NCI-H69 (cell line): ENCODE results near the gene CD40.
"Not testable (repeated sequence)": the region's sequence is repeated elsewhere in the genome, so short reads cannot be mapped to it uniquely, and the experiment has no call there.

Source experiments
- DNase-seq: peaks from one replicate; lab custom pipeline; 2025; lab: John Stamatoyannopoulos, UW

The CD40 gene

DNA sequence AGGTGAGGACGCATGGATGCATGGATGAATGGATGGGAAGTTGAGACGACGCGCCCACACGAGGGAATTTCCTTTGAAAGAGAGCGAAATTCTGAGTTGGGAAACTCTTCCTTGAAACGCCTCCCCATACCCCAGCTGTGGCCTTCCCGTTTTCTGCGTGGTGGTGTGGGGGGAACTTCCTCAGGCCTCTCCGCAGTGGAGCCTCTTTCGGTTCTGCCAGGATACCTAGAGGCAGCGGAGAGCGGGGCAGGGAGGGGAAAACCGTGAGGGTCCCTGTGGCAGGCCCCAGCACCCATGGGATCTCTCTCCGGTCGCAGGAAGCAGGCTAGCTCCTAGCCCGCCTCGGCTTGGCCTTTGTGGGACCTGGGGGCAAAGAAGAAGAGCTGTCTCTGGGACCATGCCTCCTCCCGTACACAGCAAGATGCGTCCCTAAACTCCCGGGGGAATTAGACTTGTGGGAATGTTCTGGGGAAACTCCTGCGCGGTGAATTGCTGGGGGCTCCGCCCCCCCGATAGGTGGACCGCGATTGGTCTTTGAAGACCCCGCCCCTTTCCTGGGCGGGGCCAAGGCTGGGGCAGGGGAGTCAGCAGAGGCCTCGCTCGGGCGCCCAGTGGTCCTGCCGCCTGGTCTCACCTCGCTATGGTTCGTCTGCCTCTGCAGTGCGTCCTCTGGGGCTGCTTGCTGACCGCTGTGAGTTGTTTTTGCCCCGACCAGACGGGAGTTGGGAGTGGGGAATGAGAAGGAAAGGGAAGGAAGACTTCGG lies at the start of gene CD40:
Gene CD40, plus strand, starts transcription at position 611 of the 764 bp plus-strand sequence. Its CDS starts 30 bp downstream, at position 641.
- DNase-seq: peak; percentile 20

DNA sequence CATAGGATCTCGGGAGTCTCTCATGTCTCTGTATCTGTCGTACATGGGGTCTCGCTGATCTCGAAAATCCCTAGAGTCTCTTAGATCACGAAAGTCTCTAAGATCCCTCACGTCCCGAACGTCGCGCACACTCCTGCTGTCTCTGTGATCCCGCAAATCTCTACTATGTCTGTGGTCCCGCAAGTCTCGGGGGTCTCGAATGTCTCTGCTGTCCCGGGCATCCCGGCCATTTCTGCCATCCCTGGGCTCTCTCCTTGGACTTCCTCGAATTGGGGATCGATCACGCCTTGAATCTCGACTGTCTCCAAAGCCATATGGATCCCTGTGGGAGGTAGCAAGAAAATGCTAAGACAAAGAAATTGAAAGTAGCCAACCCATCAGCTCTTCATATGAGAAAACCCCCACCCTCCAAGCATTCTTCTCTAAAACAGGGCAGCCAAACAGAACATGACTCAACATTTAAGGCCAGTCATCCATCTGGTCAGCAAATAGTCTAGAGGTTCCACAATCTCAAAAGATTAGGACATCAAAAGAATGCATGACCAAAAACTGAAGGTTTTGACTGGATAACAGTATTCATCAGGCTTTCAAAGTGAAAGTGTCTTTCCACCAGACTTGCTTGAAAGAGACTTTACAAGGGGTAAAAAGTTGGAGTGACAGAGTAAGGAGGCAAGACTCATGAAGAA lies 47.8 kb upstream of the CD40 start:
- DNase-seq: no peak

DNA sequence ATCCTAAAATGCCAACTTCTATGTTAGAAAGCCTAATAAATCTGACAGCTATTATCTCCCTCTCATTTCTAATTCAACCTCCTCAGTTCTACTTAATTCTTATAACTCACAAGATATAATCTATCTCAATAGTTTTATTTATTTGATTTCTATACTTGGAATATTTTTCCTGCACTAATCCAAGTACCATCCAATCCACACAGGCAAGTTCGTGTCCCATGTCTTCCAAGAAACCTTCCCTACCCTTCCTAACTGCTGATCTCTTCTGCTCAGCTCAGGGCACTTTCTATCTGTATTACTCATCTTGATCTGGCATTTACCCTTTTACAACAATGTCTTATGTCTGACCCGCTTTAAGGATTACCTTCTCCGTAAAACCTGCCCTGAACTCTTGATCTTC lies 46.5 kb upstream of the CD40 start:
- DNase-seq: no peak

DNA sequence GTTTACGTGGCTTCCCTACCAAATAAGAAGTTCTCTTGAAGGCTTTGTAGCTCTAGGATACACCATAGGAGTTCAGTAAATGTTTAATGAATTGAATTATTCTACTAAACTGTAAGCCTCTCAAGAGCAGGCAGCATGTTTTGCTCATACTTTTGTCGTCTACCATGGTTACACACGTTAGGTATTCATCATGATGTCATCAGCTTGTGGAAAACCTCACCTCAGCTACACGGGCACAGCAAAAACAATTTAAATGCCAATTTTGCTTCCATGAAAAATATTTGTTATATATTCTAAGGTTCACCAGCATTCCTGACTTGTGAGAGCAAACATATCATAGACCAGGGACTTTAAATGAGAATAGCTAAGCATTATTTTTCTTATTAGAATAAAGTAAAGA lies 45.1 kb upstream of the CD40 start:
- DNase-seq: no peak

DNA sequence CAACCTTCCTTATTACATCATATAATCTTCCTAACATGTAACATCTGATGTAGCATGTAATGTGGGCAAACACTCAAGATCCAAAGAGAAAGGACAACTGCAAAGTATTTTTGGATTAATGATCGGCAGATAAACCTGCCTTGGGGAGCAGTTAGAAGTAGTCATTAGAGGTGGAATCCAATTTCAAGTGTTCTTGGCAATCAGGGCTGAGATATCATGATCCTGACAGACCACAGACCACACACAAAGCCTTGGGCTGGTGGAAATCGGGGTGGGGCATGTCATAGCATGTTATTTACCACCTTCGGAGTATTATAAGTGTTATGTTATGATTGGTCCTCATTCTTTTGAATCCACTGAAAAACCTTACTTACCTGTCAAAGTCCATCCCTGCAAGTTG lies 44.7 kb upstream of the CD40 start:
- no peak for DNase-seq

DNA sequence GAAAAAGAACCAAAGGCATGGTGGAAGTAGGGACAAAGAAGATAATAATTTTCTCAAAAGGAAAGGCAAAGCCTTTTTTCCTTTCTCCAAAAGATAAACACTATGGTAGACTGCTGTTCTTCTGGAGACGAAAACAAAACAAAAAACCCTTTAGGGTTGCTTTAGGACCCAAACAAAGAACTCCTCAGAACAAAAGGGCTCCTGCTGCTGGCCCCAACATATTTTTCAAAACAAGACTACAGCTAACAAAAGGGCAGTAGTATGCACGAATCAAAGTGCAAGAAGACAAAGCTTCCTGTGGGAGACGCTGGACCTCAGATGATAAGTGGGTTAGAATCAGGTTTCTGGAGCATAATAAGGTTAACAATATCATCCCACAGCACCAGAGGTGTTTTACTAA lies 44.1 kb upstream of the CD40 start:
- DNase-seq: no peak

DNA sequence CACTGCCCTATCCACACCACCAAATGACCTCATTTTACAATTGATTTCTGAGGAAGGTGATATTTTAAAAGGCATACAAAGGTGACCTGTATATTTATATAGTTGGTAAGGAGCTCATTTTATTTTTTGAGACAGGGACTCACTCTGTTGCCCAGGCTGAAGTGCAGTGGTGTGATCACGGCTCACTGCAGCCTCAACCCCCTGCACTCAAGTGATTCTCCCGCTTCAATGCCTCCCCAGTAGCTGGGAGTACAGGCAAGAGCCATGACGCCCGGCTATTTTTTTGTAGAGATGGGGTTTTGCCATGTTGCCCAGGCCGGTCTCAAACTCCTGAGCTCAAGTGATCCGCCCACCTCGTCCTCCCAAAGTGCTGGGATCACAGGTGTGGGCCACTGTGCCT lies 41.3 kb upstream of the CD40 start:
- no peak for DNase-seq

DNA sequence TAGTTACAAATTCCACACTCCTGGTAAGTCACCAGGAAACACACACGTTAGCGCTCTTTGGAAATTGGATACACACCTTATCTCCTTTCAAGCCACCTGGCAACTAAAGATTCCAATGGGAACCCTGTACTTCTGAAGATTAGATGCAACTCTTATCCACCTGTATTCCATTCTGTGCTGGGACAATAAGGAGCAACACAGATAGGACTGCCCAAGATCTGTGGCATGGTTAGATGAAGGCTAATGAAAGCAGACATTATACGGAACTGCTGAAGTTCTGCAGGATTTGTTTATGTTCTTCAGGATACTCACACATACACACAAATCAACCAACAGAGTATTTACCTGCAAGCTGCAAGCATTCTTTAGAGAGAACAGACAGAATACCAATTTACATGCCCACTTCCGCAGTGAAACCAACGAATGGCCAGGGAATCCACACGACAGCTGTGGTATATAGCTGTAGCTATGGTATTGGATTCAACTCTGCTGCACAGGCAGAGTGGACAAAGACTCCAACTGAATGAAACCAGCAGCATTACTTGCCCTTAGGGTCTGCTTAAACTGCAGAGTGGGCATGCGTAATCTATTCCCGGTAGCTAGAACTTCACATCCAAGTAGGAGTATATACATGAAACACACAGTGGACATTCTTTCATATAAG lies 40.3 kb upstream of the CD40 start:
- DNase-seq: no peak

DNA sequence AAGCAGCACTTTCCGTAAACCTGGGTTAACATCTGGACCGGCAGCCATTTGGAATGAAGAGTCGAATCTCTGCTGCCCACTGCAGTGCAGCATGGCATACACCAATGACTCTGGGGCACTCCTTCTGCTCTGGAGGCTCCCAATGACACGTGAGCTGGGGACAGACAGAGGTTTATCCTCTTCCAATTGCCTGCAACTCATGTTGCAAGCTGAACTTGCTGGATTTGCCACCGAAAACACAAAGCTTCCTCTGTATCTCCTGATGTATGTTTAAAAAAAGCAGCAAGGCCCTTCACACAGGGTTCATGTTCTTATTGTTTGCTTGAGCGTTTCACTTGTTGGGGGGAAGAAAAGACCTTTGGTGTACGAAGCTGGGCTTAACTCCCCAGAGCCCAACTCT lies 39.2 kb upstream of the CD40 start:
- DNase-seq: no peak

DNA sequence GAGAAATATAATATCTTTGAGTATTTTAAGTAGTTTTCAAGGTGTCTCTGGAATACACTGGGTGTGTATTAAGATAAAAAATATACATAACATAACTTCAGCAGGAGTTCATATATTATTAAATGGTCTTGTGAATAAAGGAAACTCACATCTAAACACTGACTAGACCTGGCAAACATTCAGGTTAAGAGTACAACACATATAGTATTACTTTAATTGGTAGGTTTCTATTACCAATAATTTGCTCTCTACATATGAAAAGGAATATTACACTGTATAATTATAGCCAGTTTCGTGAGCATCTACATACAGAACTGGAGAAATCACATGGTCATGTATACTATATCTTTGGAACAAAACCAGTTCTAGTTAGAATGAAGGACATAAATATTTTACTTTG lies 37.0 kb upstream of the CD40 start:
- peak; percentile 60 for DNase-seq

DNA sequence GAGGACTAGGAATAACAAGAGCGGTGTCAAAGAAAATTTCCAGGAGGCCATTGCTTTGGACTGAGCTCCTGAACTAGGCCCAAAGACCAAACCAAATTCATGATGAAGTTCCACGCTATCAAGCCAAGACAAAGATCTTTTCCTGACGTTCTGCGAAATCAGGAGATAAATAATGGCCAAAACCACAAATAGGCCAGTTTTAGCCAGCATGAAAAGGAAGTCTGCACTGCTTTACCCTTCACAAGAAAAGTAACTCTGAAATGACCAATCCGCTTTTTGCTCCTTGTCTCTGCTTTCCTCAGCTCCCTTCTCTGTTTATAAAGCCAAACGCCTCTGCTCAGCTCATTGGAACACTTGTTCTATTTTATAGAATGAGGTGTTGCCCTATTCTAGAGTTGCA lies 35.0 kb upstream of the CD40 start:
- no peak for DNase-seq

DNA sequence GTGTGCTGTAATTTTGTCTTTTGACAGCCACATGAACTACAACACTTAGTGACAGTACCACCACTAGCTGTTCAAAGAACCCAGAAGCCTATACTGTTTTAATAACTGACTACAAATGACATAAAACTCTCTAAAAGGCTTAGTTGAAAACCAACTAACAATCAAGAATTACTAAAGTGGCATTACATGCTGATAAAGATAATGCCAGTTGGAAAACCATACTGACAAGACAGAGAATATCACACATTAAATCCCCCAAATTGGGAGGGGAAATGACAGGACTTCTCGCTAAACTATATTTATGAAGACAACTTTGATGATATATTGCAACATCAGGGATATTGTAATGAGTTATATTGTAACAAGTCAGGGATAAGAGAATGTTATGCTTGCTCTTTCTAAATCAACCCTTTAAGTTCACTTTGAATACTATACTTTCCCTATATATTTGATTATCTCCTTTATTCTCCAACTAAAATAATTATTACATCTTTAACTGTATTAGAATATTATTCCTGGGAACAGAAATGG lies 34.5 kb upstream of the CD40 start:
- no peak for DNase-seq

DNA sequence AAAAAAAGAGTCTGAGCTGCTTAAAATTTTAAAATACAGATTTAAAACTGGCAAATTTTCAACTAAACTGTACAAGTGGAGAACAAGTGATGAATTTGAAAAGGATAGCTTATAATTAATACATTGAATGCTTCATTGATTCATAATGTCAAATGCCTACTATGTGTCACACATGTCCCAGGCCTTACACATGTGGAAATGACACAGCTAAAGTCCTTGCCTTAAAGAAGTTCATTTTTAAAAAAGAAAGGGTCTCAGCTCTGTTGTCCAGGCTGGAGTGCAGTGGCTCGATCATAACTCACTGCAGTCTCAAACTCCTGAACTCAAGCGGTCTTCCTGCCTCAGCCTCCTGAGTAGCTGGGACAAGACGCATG lies 33.3 kb upstream of the CD40 start:
- no peak for DNase-seq

DNA sequence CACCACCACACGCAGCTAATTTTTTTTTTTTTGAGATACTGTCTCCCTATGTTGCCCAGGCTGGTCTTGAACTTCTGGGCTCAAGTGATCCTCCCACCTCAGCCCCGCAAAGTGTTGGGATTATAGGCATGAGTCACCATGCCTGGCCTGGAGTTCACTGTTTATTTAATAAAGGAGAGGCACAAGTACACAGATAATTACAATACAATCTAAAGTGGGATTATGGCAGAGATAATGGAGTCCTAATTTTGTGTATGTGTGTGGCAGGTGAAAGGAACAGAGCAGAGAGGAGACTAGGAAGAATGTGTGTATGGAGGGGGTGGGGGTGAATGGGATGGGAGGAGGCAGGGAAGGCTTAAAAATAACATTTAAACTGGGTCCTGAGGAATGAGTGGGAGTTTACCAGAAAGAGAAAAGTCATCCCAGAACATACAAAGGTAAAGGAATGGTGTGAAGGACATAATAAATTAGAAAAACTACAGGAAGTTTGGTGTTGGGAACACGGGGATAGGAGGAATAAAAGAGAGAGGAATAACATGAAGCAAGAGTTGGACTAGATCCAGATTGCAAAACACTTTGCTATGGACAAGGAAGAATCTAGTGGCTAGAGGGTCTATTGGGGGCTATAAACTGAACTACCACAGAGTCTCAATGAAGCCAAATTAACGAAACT lies 32.8 kb upstream of the CD40 start:
- DNase-seq: peak; percentile 77

DNA sequence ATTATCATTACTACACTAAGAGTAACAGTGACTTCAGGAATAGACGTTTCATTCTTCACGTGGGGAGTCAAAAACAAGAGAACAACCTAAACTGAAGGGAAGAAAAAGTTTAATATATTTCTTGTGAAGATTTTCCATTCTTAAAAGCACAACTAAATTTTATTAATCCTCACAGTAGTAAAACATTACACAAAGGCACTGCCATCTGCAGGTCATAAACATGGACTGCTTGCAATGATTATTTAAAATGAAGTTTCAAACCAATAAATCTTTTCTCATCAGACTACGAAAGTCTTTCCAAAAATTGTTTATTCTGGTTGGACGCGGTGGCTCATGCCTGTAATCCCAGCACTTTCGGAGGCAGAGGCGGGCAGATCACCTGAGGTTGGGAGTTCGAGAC lies 31.0 kb upstream of the CD40 start:
- peak; percentile 1 for DNase-seq

DNA sequence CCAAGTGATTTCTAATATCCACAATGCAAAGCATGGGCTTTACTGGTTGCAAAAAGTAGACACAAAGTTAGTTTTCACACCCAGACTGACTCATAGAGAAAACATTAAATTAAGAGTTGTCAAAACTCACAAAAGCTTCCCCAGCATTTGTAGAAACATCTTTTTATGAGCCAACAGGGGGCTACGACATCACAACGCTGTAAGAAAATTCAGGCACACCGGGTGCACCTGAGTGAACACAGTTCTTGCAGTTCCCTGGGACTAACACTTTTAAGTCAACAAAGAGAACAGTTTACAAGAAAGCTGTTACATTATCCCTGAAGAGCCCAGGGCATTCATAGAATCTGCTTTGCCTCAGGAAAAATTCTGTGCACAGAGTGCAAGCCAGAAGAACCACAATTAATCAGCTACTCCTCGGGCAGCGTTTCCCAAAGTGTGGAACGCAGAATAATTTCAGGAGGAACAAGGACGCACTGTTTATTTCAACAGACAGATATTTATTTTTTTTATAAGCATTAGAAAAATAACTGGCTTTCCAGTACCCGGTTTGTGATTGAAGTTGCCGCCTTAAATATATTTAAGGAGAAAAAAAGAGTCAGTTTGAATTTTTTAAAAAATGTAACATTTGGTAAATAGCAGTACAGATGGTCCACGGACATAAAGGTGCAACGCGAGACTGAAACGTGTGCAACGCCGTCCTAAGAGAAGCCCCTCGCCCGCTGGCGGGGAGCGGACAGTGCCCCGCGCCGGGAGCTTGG lies 29.5 kb upstream of the CD40 start:
- DNase-seq: peak; percentile 23

DNA sequence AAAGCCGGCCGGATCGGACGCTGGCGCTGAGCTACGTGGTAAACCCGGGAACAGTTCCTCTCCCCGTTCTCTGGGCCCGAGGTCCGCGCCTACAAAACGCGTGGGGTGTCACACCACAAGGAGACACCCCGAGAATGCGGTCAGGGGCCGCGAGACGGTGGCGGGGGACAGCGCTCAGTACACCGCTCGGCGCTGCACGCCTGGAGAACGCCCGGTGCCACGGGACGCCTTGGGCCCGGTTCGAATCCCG lies 29.0 kb upstream of the CD40 start:
- DNase-seq: peak; percentile 58

DNA sequence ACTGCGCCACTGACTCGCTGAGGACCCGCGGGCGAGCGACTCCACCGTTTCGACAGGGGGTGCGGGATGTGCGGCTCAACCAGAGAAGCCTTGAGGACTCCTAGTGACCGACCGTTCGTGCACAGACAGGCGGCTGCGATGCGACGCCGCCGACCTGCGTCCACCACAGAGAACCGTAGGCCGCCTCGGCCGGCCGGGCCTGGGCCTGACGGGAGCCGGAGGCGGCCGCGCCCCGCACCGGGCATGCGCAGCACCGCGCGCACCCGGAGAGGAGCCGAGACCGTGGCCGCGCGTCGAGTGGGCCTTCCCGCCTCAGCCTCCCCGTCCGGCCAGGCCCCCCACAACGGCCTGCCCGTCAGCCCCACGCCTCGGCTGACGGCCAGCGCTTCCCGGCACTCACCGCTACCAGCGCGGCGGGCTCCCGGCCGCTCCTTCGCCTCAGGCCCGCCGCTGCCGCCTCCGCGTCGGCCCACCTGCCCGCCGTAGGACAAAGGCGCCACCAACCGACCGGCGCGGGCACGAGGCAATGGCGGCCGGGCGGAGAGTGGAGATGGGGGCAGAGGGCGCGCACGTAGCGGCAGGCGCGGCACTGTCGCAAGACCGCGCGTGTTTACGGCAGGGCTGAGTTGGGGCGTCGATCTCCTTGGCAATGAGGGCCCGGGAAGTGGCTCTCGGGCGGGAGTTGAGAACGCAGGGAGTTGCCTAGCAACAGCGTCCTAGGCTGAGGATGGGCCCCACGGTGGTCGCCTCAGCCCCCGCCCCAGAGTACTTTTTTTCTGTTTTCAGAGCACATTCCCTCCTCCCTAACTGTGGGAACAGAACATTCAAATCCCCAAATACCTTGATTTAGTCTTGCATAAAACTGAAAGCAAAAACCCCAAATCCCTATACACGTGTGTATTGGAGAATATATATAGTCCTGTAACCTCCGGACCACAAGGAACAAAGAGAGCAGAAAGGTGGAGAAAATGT lies 28.4 kb upstream of the CD40 start, which contains the start of gene NCOA5:
Gene NCOA5, minus strand, starts transcription at position 546 of the 972 bp plus-strand sequence. CDS start 10,538 bp downstream, outside the sequence.
- DNase-seq: peak; percentile 95

DNA sequence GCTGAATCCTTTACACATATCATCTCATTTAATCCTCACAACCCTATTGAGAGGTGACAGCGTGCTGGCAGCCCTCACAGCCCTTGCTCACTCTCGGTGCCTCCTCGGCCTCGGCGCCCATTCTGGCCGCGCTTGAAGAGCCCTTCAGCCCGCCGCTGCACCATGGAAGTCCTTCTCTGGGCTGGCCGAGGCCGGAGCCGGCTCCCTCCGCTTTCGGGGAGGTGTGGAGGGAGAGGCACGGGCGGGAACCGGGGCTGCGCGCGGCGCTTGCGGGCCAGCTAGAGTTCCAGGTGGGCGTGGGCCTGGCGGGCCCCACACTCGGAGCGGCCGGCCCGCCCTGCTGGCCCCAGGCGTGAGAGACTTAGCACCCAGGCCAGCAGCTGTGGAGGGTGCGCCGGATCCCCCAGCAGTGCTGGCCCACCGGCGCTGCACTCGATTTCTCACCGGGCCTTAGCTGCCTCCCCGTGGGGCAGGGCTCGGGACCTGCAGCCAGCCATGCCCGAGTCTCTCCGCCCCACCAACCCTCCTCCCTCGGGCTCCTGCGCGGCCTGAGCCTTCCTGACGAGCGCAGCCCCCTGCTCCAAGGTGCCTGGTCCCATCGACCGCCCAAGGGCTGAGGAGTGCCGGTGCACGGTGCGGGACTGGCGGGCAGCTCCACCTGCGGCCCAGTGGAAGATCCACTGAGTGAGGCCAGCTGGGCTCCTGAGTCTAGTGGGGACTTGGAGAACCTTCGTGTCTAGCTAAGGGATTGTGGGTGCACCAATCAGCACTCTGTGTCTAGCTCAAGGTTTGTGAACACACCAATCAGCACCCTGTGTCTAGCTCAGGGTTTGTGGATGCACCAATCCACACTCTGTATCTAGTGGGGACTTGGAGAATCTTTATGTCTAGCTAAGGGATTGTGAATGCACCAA lies 26.2 kb upstream of the CD40 start:
- not testable (repeated sequence) for DNase-seq

DNA sequence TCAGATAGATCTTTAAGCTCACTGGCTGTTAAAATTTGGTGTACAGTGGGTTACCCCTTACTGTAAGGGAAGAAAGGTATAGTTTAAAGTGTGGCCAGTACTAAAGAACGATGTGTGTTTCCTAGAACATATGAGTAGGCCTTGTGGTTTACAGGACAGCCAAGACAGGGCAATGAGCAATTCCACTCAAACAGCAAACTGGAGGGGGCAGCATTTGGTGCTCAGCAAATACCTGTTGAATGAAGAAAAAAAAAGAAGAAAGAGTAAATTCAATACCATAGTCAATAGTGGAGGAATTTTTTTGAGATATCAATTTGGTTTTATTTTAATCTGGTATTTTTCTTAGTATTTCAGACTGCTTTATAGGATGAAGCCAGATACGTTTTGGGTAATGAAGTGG lies 24.6 kb upstream of the CD40 start:
- DNase-seq: no peak
